ENCODE data around the gene FNBP1L. TPM values are rescaled to one million over a fixed set of nuclear protein-coding genes. Genes with fewer than 3 reads are reported as not detected.

The FNBP1L gene
- total and polyA plus RNA-seq, 2 donors (not counting 1 experiment from before 2014, with no cell fraction given) = 0.86 to 5.4 TPM

DNA sequence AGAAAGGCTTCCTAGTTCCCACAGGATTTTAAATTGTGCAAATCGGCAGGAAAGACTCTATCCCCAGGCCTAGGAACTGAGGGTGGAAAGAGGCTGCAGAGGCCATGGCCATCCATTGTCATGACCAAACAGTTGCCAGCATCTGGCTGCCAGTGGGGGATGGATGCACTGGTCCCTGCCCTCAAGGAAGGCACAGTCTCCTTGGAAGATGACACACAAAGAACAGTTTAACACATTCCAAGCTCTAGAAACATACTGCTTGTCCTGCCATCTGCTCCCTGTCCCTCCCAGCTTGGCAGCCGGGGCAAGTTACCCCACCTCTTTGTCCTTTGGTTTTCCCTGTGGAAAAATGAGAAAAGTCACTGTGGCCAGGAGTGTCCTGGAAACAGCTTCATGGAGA is 150.5 kb downstream of the FNBP1L start:
- ChIA-PET POLR2A (no interaction called here), CTCF (interaction anchor here (1.4 kb wide), 1 partner anchor 31 kb away, joined by 4 read pairs; no protein-coding TSS in a partner anchor)
- peaks cover 19% of the 10 kb centered on the region for H3K79me2 ChIP-seq (ENCODE audit: control insufficient read depth, insufficient read depth, low read length)

DNA sequence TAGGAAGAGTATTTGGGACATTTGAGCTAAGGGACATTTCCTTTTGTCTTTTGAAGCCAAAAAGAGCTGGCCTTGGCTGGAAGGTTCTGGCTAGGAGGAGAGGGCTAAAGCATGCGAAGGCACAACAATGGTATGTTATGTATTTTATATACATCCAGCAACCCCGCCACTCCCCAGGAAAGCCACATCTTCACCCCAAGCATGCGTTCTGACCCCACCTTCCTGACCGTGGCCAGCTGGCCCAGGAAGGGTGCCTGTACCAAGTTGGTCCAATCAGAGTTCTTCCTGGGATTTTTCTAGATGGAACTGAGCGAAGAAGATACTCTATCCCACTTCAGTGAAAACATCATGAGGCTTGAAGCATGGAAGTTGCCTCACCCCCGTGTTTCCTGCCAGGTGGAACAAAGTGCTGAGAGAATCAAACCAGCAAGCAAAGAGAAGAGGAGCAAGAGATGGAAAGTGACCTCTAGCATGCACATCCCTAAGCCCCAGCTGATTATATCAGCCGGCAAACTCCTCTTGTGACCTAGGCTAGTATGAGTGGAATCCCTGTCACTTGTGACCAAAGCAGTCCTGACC is 151.0 kb downstream of the FNBP1L start:
- no peak overlapping the region for H3K27ac ChIP-seq (ENCODE audit: low read length in 2 of 2)
- H3K4me2 ChIP-seq (replicated peaks; ENCODE audit: low read depth, low read length, poor library complexity, severe bottlenecking) = no peak overlapping the region
- DNase-seq = no peak
- H2AFZ ChIP-seq (ENCODE audit: insufficient read depth, low read depth, low read length, poor library complexity, severe bottlenecking) = no peak overlapping the region
- no peak overlapping the region for H3K4me3 ChIP-seq (ENCODE audit: control extremely low read depth in 1 of 5, extremely low read depth in 1 of 5, insufficient read depth in 1 of 5, low read depth in 2 of 5, low read length in 4 of 5)
- Mint-ChIP-seq H3K4me3 (no peak overlapping the region), H3K9me3 (ENCODE audit: insufficient read depth) (no peaks in the 10 kb centered on the region), H3K27ac (no peak overlapping the region), H3K27me3 (no peaks in the 10 kb centered on the region), H3K4me1 (no peaks in the 10 kb centered on the region)
- H3K9ac ChIP-seq (ENCODE audit: low read length) = no peak overlapping the region
- 98% methylated on average over 5 of the region's 7 CpGs for WGBS (ENCODE audit: insufficient coverage)
- TF ChIP-seq, protein P1, sequence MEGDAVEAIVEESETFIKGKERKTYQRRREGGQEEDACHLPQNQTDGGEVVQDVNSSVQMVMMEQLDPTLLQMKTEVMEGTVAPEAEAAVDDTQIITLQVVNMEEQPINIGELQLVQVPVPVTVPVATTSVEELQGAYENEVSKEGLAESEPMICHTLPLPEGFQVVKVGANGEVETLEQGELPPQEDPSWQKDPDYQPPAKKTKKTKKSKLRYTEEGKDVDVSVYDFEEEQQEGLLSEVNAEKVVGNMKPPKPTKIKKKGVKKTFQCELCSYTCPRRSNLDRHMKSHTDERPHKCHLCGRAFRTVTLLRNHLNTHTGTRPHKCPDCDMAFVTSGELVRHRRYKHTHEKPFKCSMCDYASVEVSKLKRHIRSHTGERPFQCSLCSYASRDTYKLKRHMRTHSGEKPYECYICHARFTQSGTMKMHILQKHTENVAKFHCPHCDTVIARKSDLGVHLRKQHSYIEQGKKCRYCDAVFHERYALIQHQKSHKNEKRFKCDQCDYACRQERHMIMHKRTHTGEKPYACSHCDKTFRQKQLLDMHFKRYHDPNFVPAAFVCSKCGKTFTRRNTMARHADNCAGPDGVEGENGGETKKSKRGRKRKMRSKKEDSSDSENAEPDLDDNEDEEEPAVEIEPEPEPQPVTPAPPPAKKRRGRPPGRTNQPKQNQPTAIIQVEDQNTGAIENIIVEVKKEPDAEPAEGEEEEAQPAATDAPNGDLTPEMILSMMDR (IDR thresholded peaks at IDR 0.05) = no peak
- TF ChIP-seq EZH2 (IDR thresholded peaks at IDR 0.05; ENCODE audit: borderline replicate concordance, insufficient read depth, low read depth, low read length, poor library complexity, severe bottlenecking) = no peak
- intact Hi-C loops (cut with micrococcal nuclease) = no loop called here
- H3K36me3 ChIP-seq (replicated peaks in 1 of 2; ENCODE audit: control extremely low read depth in 1 of 2, control insufficient read depth in 1 of 2, extremely low read depth in 1 of 2, insufficient read depth in 2 of 2, low read length in 1 of 2) = no peaks in the 10 kb centered on the region
- POLR2A ChIA-PET = no interaction called here
- no peaks in the 10 kb centered on the region for H3K4me1 ChIP-seq (ENCODE audit: control insufficient read depth in 2 of 2, insufficient read depth in 2 of 2, low read length in 2 of 2)
- ATAC-seq (ENCODE audit: low read depth) = no peak
- H4K20me1 ChIP-seq (ENCODE audit: control insufficient read depth, insufficient read depth, low read length, poor library complexity, severe bottlenecking) = no peaks in the 10 kb centered on the region
- peaks cover 19% of the 10 kb centered on the region for H3K79me2 ChIP-seq (ENCODE audit: control insufficient read depth, insufficient read depth, low read length)
- H3K9me3 ChIP-seq (ENCODE audit: control extremely low read depth in 1 of 3, control insufficient read depth in 2 of 3, insufficient read depth in 1 of 3, low read length in 2 of 3) = no peaks in the 10 kb centered on the region
- CTCF ChIA-PET = interaction anchor here (1.4 kb wide), 1 partner anchor 30 kb away, joined by 4 read pairs; no protein-coding TSS in a partner anchor
- H3K27me3 ChIP-seq (replicated peaks in 1 of 4; ENCODE audit: control extremely low read depth in 1 of 4, control insufficient read depth in 3 of 4, insufficient read depth in 4 of 4, low read length in 3 of 4) = no peaks in the 10 kb centered on the region

More for the DNA sequence above, 150.5 kb downstream of the FNBP1L start:
- no peaks in the 10 kb centered on the region for H3K9me3 ChIP-seq (ENCODE audit: control extremely low read depth in 1 of 3, control insufficient read depth in 2 of 3, insufficient read depth in 1 of 3, low read length in 2 of 3)
- no peak for ATAC-seq (ENCODE audit: low read depth)
- no peaks in the 10 kb centered on the region for H3K4me1 Mint-ChIP-seq
- H3K4me1 ChIP-seq (ENCODE audit: control insufficient read depth in 2 of 2, insufficient read depth in 2 of 2, low read length in 2 of 2) = no peaks in the 10 kb centered on the region
- no peaks in the 10 kb centered on the region for H3K36me3 ChIP-seq (replicated peaks in 1 of 2; ENCODE audit: control extremely low read depth in 1 of 2, control insufficient read depth in 1 of 2, extremely low read depth in 1 of 2, insufficient read depth in 2 of 2, low read length in 1 of 2)
- no peaks in the 10 kb centered on the region for H3K9me3 Mint-ChIP-seq (ENCODE audit: insufficient read depth)
- no peak overlapping the region for H3K4me3 Mint-ChIP-seq
- no peaks in the 10 kb centered on the region for H4K20me1 ChIP-seq (ENCODE audit: control insufficient read depth, insufficient read depth, low read length, poor library complexity, severe bottlenecking)
- TF ChIP-seq EZH2 (IDR thresholded peaks at IDR 0.05; ENCODE audit: borderline replicate concordance, insufficient read depth, low read depth, low read length, poor library complexity, severe bottlenecking) = no peak
- TF ChIP-seq, protein P1 (IDR thresholded peaks at IDR 0.05) = no peak
- no peak overlapping the region for H3K27ac Mint-ChIP-seq
- no peaks in the 10 kb centered on the region for H3K27me3 ChIP-seq (replicated peaks in 1 of 4; ENCODE audit: control extremely low read depth in 1 of 4, control insufficient read depth in 3 of 4, insufficient read depth in 4 of 4, low read length in 3 of 4)
- H3K4me2 ChIP-seq (replicated peaks; ENCODE audit: low read depth, low read length, poor library complexity, severe bottlenecking) = no peak overlapping the region
- intact Hi-C loops (cut with micrococcal nuclease) = no loop called here
- no CpG with 5 or more reads among the region's 2 CpGs for WGBS (ENCODE audit: insufficient coverage)
- no peak overlapping the region for H3K4me3 ChIP-seq (ENCODE audit: control extremely low read depth in 1 of 5, extremely low read depth in 1 of 5, insufficient read depth in 1 of 5, low read depth in 2 of 5, low read length in 4 of 5)
- H3K27me3 Mint-ChIP-seq = no peaks in the 10 kb centered on the region
- no peak overlapping the region for H3K9ac ChIP-seq (ENCODE audit: low read length)
- DNase-seq = no peak
- H3K27ac ChIP-seq (ENCODE audit: low read length in 2 of 2) = no peak overlapping the region
- H2AFZ ChIP-seq (ENCODE audit: insufficient read depth, low read depth, low read length, poor library complexity, severe bottlenecking) = no peak overlapping the region
